H4 (cell line): Measurements from ENCODE around the gene AMER2. TPM values are rescaled to one million over a fixed set of nuclear protein-coding genes. Genes with fewer than 3 reads are reported as not detected.

ENCODE experiments used
- DNase-seq: peaks from one replicate; pipeline ENCODE4 v3.0.0-alpha.2; 2015; ENCODE audit warnings: low spot score
- total RNA-seq: library from RNA; depleted of rRNA; stranded (reverse); fragments of >200 nt; shearing (Covaris generic); gene quantifications from 2 replicates; pipeline ENCODE4 v1.2.3, GENCODE V29; 2014; rRNA removed

AMER2 gene
- not detected in 2 replicates for total RNA-seq

GRCh38 chr13:25171517-25172302 is at the start of gene AMER2:
AMER2 (minus strand) TSS chr13:25172288; CDS start chr13:25171619, 669 bp downstream.
- no peak for DNase-seq

GRCh38 chr13:25218019-25218418 is 45.9 kb upstream of the AMER2 start:
- no peak for DNase-seq

GRCh38 chr13:25217023-25217885 is 45.2 kb upstream of the AMER2 start:
- peak; percentile 24 for DNase-seq

- no peak for DNase-seq
These were observed 43.1 kb upstream of the AMER2 start for GRCh38 chr13:25215253-25215575.

GRCh38 chr13:25214491-25215252 is 42.6 kb upstream of the AMER2 start:
- DNase-seq, result peak; percentile 7

- DNase-seq, result no peak
These were observed 41.6 kb upstream of the AMER2 start for GRCh38 chr13:25213715-25214114.

GRCh38 chr13:25210842-25211569 is 38.9 kb upstream of the AMER2 start:
- no peak for DNase-seq

GRCh38 chr13:25207291-25207810 is 35.3 kb upstream of the AMER2 start:
- DNase-seq, result no peak

- DNase-seq, result no peak
These were observed 32.8 kb upstream of the AMER2 start for GRCh38 chr13:25204863-25205262.

- DNase-seq, result no peak
These were observed 31.1 kb upstream of the AMER2 start for GRCh38 chr13:25203127-25203740.

- DNase-seq, result no peak
These were observed 28.7 kb upstream of the AMER2 start for GRCh38 chr13:25200783-25201182.

GRCh38 chr13:25198647-25199046 is 26.6 kb upstream of the AMER2 start:
- no peak for DNase-seq

GRCh38 chr13:25196971-25197370 is 24.9 kb upstream of the AMER2 start:
- DNase-seq, result peak; percentile 46

- DNase-seq, result no peak
These were observed 20.8 kb upstream of the AMER2 start for GRCh38 chr13:25192936-25193335.

GRCh38 chr13:25192489-25192888 is 20.4 kb upstream of the AMER2 start:
- DNase-seq, result no peak

- no peak for DNase-seq
These were observed 20.0 kb upstream of the AMER2 start for GRCh38 chr13:25192052-25192451.

- no peak for DNase-seq
These were observed 18.7 kb upstream of the AMER2 start for GRCh38 chr13:25190771-25191170.

- no peak for DNase-seq
These were observed 18.2 kb upstream of the AMER2 start for GRCh38 chr13:25190256-25190655.

GRCh38 chr13:25187596-25187995 is 15.5 kb upstream of the AMER2 start:
- DNase-seq, result no peak

- no peak for DNase-seq
These were observed 14.1 kb upstream of the AMER2 start for GRCh38 chr13:25186187-25186586.

GRCh38 chr13:25181597-25181996 is 9.5 kb upstream of the AMER2 start:
- no peak for DNase-seq
